Measurements from ENCODE around the gene TIMP3.

GRCh38 chr22:32799496-32799895, 2.0 kb upstream of the TIMP3 start:
- no peak for TF ChIP-seq ZNF274 (IDR thresholded peaks at IDR 0.05; ENCODE audit: low read depth, low read length)
- no peak for TF ChIP-seq YY1 (IDR thresholded peaks at IDR 0.05; ENCODE audit: insufficient read depth, insufficient read length)
- no peak for TF ChIP-seq SUZ12 (IDR thresholded peaks at IDR 0.05; ENCODE audit: extremely low read depth, insufficient read depth, insufficient read length)
